ENCODE measurements around the gene VPS26C. TPM values are rescaled to one million over a fixed set of nuclear protein-coding genes. Genes with fewer than 3 reads are reported as not detected.

The VPS26C gene
- total RNA-seq, 1 experiment from 2014 or later, result 62.8 TPM

- peaks cover 13% of the 10 kb centered on the region for H3K4me1 Mint-ChIP-seq
- no peaks in the 10 kb centered on the region for H3K9me3 Mint-ChIP-seq
- no peak overlapping the region for H3K4me3 Mint-ChIP-seq
- DNase-seq (ENCODE audit: low spot score) (no peak), ATAC-seq (no peak)
- H3K27me3 Mint-ChIP-seq (ENCODE audit: low read depth), result no peaks in the 10 kb centered on the region
- H3K27ac Mint-ChIP-seq, result no peak overlapping the region
- POLR2A ChIA-PET, result no interaction called here
- CTCF ChIA-PET, result no interaction called here
- H3K36me3 Mint-ChIP-seq, result peaks cover 2% of the 10 kb centered on the region; the same call in 1 of the 2 replicates
- TF ChIP-seq PRDM15 (CRISPR knock-in tag; IDR thresholded peaks at IDR 0.05), result no peak
- no peak for TF ChIP-seq KAT7 (CRISPR knock-in tag; IDR thresholded peaks at IDR 0.05; ENCODE audit: borderline replicate concordance)
- TF ChIP-seq PREB (CRISPR knock-in tag; IDR thresholded peaks at IDR 0.05; ENCODE audit: borderline replicate concordance), result no peak
- no peak for TF ChIP-seq RELA (CRISPR knock-in tag; IDR thresholded peaks at IDR 0.05; ENCODE audit: borderline replicate concordance)
- no peak for TF ChIP-seq ZBTB21 (CRISPR knock-in tag; IDR thresholded peaks at IDR 0.05; ENCODE audit: borderline replicate concordance)
- no peak for TF ChIP-seq USF2 (CRISPR knock-in tag; IDR thresholded peaks at IDR 0.05)
- TF ChIP-seq SMAD4 (CRISPR knock-in tag; IDR thresholded peaks at IDR 0.05), result no peak
- TF ChIP-seq TP53 (CRISPR knock-in tag; IDR thresholded peaks at IDR 0.05), result no peak
- no peak for TF ChIP-seq GRHL2 (CRISPR knock-in tag; IDR thresholded peaks at IDR 0.05; ENCODE audit: insufficient replicate concordance, severe bottlenecking)
- no peak for TF ChIP-seq ZNF138 (CRISPR knock-in tag; conservative IDR thresholded peaks at IDR 0.05)
- TF ChIP-seq ATF1 (CRISPR knock-in tag; IDR thresholded peaks at IDR 0.05), result no peak
- TF ChIP-seq CREB1 (CRISPR knock-in tag; IDR thresholded peaks at IDR 0.05), result no peak
- no peak for TF ChIP-seq IRF2 (CRISPR knock-in tag; IDR thresholded peaks at IDR 0.05; ENCODE audit: borderline replicate concordance, low read depth)
- no peak for TF ChIP-seq MAX (CRISPR knock-in tag; IDR thresholded peaks at IDR 0.05)
- no peak for TF ChIP-seq TEAD4 (CRISPR knock-in tag; IDR thresholded peaks at IDR 0.05)
- no peak for TF ChIP-seq FOXP1 (CRISPR knock-in tag; IDR thresholded peaks at IDR 0.05; ENCODE audit: borderline replicate concordance)
- TF ChIP-seq HMGXB4 (CRISPR knock-in tag; IDR thresholded peaks at IDR 0.05), result no peak
- no peak for TF ChIP-seq E2F1 (CRISPR knock-in tag; IDR thresholded peaks at IDR 0.05)
Observed at GRCh38 chr21:37188825-37189224, 78.3 kb downstream of the VPS26C start.
